HepG2 (cell line): ENCODE results near the gene GPR33. TPM values are rescaled to one million over a fixed set of nuclear protein-coding genes. Genes with fewer than 3 reads are reported as not detected.

ENCODE experiments used
- ARID2 ChIP-seq: sonication (generic); formaldehyde crosslinking; IDR thresholded peaks from 2 replicates; pipeline ENCODE4 v1.8.1; 2022; ENCODE audit warnings: mild to moderate bottlenecking, missing genetic modification reagents, borderline replicate concordance
- ARID4A ChIP-seq: sonication (generic); formaldehyde crosslinking; IDR thresholded peaks from 2 replicates; pipeline ENCODE4 v1.5.0; 2020; ENCODE audit warnings: mild to moderate bottlenecking, missing genetic modification reagents, borderline replicate concordance
- MTA3 ChIP-seq: sonication (generic); formaldehyde crosslinking; IDR thresholded peaks from 2 replicates; pipeline ENCODE4 v1.4.0; 2020; ENCODE audit warnings: missing genetic modification reagents
- MXI1 ChIP-seq: IDR thresholded peaks from 3 replicates; pipeline ENCODE4 v1.6.1; 2012; ENCODE audit warnings: low read depth, low read length, inconsistent platforms, borderline replicate concordance
- ONECUT2 ChIP-seq: sonication (generic); formaldehyde crosslinking; IDR thresholded peaks from 2 replicates; pipeline ENCODE4 v1.4.0; 2020; ENCODE audit warnings: missing genetic modification reagents
- PRMT3 ChIP-seq: sonication (generic); formaldehyde crosslinking; IDR thresholded peaks from 2 replicates; pipeline ENCODE4 v1.8.1; 2022; ENCODE audit warnings: low read depth, mild to moderate bottlenecking, moderate library complexity, missing genetic modification reagents, borderline replicate concordance
- REL ChIP-seq: sonication (generic); formaldehyde crosslinking; conservative IDR thresholded peaks from 2 replicates; pipeline ENCODE4 v1.8.0; 2022; ENCODE audit warnings: mild to moderate bottlenecking, missing genetic modification reagents, moderate library complexity
- SNAPC4 ChIP-seq: sonication (generic); formaldehyde crosslinking; IDR thresholded peaks from 2 replicates; pipeline ENCODE4 v1.4.0; 2020; ENCODE audit warnings: mild to moderate bottlenecking, missing genetic modification reagents
- STAG1 ChIP-seq: sonication (generic); formaldehyde crosslinking; IDR thresholded peaks from 2 replicates; pipeline ENCODE4 v1.4.0; 2020; ENCODE audit warnings: missing genetic modification reagents
- TRIM24 ChIP-seq: sonication (generic); formaldehyde crosslinking; IDR thresholded peaks from 2 replicates; pipeline ENCODE4 v1.8.0; 2022; ENCODE audit warnings: mild to moderate bottlenecking, missing genetic modification reagents
- ZKSCAN8 ChIP-seq: IDR thresholded peaks from 2 replicates; pipeline ENCODE4 v1.6.1; 2016; ENCODE audit warnings: borderline replicate concordance, missing genetic modification reagents, missing compliant biosample characterization
- ZNF282 ChIP-seq: fragments of 450-650 bp; IDR thresholded peaks from 2 replicates; pipeline ENCODE4 v1.6.1; 2018; ENCODE audit not compliant: partially characterized antibody
- ZNF776 ChIP-seq: sonication (generic); formaldehyde crosslinking; IDR thresholded peaks from 2 replicates; pipeline ENCODE4 v1.4.0; 2020; ENCODE audit warnings: mild to moderate bottlenecking, missing genetic modification reagents
- polyA plus RNA-seq, 8 experiments: library from polyadenylated mRNA; depleted of rRNA in 3 of 8; stranded (reverse) in 7 of 8; unstranded in 1 of 8; fragments of >200 nt; fragmentation: Illumina TruSeq in 4 of 8; extraction: Trizol in 4 of 8; gene quantifications; 2 replicates each; pipeline versions ENCODE4 v1.2.1 to v1.2.3, GENCODE V29; 2011 to 2016; ENCODE audit warnings: low read depth in 4 of 8, missing spikeins in 1 of 8, mixed read lengths in 1 of 8; ENCODE audit not compliant: insufficient read depth in 1 of 8
- total RNA-seq, 5 experiments: library from RNA; depleted of rRNA; stranded (reverse); fragments of >200 nt; fragmentation: Illumina TruSeq; extraction: Trizol; gene quantifications; 2 replicates each; pipeline ENCODE4 v1.2.3, GENCODE V29; 2016; ENCODE audit warnings: low read depth in 1 of 5
- TF ChIP-seq, protein P1 (sequence below): IDR thresholded peaks from 2 replicates; pipeline ENCODE4 v1.6.1; 2016; ENCODE audit warnings: missing compliant biosample characterization, missing genetic modification reagents, borderline replicate concordance
- TF ChIP-seq, protein P2 (sequence below): sonication (generic); formaldehyde crosslinking; IDR thresholded peaks from 2 replicates; pipeline ENCODE4 v1.4.0; 2020; ENCODE audit warnings: missing genetic modification reagents

Gene GPR33
- total and polyA plus RNA-seq, 2 of the 13 experiments (the other 11 are each of a cell fraction or from before 2014, with no cell fraction given) = not detected

DNA sequence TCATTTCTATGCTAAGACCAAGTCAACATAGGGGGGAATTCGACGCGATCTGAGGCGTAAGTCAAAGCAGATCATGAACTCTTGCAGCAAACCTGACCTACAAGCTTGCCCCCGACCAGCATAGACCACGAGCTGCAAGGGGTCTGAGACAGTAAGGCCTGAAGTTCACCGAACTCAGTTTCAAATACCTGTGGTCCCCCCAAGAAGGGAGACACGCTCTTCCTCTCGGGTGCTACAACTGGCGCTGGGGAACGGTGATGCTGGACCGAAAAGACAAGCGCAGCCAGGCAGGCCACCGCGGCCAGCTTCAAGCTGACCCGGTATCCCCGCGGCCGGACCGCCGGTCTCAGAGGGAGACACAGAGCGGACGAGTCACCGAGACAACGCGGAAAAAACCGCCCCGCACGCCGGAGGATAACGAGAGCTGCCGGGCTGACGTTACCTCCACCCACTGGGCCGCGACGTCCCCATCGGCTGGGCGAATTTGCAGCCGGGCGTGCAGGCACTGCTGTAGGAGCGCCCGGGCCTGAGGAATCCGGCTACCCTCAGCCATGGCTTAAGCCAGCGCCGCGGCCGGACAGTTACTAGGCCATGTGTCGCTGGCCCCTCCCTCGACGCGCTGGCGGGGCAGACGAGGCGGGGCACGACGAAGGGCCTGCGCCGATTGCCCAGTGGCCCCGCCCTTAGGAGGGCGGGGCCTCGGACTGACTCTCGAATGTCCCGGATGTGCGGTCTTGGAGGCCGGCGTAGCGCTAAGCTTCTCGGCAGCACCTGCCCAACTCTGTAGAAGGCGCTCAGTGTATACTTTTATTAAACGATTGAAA is 30.8 kb downstream of the GPR33 start, which contains the start of gene DTD2 (continued):
- TF ChIP-seq ARID4A (CRISPR knock-in tag) (peak; percentile 99), TRIM24 (0 out of 2 replicates have a peak, but pooled peaks have one; percentile 15), ZKSCAN8 (CRISPR knock-in tag) (peak; percentile 97), MTA3 (CRISPR knock-in tag) (peak; percentile 41; the same call in 1 of the 2 replicates), ZNF776 (CRISPR knock-in tag) (peak; percentile 99), PRMT3 (CRISPR knock-in tag) (peak; percentile 92; the same call in 1 of the 2 replicates), SNAPC4 (CRISPR knock-in tag) (peak; percentile 99), STAG1 (peak; percentile 37; the same call in 1 of the 2 replicates), ONECUT2 (CRISPR knock-in tag) (peak; percentile 67; the same call in 1 of the 2 replicates), MXI1 (peak; percentile 98), ZNF282 (no peak), REL (CRISPR knock-in tag) (peak; percentile 99), ARID2 (CRISPR knock-in tag) (peak; percentile 99)
- TF ChIP-seq, protein P1, sequence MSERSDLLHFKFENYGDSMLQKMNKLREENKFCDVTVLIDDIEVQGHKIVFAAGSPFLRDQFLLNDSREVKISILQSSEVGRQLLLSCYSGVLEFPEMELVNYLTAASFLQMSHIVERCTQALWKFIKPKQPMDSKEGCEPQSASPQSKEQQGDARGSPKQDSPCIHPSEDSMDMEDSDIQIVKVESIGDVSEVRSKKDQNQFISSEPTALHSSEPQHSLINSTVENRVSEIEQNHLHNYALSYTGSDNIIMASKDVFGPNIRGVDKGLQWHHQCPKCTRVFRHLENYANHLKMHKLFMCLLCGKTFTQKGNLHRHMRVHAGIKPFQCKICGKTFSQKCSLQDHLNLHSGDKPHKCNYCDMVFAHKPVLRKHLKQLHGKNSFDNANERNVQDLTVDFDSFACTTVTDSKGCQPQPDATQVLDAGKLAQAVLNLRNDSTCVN (CRISPR knock-in tag) = peak; percentile 94; the same call in 1 of the 2 replicates
- TF ChIP-seq, protein P2, sequence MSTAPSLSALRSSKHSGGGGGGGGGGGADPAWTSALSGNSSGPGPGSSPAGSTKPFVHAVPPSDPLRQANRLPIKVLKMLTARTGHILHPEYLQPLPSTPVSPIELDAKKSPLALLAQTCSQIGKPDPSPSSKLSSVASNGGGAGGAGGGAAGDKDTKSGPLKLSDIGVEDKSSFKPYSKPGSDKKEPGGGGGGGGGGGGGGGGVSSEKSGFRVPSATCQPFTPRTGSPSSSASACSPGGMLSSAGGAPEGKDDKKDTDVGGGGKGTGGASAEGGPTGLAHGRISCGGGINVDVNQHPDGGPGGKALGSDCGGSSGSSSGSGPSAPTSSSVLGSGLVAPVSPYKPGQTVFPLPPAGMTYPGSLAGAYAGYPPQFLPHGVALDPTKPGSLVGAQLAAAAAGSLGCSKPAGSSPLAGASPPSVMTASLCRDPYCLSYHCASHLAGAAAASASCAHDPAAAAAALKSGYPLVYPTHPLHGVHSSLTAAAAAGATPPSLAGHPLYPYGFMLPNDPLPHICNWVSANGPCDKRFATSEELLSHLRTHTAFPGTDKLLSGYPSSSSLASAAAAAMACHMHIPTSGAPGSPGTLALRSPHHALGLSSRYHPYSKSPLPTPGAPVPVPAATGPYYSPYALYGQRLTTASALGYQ (CRISPR knock-in tag) = peak; percentile 91
